HEK293 (cell line): ENCODE results near the gene PCED1A.

ENCODE experiments used
- CTCF ChIP-seq: fragments of 450-650 bp; formaldehyde crosslinking; IDR thresholded peaks from 2 replicates; pipeline ENCODE4 v1.5.1; 2016; ENCODE audit warnings: missing biosample characterization, missing genetic modification characterization
- ZNF701 ChIP-seq: fragments of 450-650 bp; formaldehyde crosslinking; IDR thresholded peaks from 2 replicates; pipeline ENCODE4 v1.5.1; 2016; ENCODE audit warnings: missing biosample characterization, missing genetic modification characterization

DNA sequence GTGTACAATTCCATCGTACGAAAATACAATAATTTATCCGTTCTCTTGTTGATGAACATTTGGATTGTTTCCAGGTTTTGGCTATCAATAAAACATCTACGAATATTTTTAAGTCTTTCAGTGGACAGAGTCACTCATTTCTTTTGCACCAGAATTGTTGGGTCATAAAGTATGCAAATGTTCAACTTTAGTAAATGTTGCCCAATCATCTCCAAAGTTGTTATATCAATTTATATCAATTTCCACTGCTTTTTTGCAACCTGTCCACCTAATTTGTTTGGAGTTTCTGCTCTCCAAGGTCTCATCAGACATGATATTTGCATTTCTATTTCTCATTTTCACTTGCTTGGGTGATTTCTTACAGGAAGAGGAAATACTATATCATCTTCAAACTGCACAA lies 13.8 kb downstream of the PCED1A start:
- TF ChIP-seq ZNF701 (tag by site-specific recombination) (no peak), CTCF (no peak)
